Measurements from ENCODE around the gene TMTC4.
"Not testable (repeated sequence)": the region's sequence is repeated elsewhere in the genome, so short reads cannot be mapped to it uniquely, and the experiment has no call there.

The TMTC4 gene

DNA sequence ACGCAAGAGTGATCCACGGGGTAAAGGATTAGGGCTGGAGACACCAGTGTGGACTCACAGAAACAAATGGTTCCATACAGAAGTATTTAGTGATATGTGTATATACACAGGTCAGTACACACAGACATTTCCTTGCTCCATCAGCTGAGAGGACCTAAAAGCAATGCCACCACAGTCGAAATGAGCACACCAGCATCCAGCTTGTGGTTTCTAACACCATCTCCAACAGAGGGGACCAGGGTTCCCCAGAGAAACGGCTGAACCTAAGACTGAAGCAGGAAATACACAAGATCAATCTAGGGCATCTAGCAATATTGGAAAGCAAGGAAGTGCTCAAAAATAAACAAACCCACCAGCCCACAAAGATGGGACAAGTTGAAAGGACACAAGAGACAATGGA is 93.6 kb downstream of the TMTC4 start:
- DNase-seq = no peak

DNA sequence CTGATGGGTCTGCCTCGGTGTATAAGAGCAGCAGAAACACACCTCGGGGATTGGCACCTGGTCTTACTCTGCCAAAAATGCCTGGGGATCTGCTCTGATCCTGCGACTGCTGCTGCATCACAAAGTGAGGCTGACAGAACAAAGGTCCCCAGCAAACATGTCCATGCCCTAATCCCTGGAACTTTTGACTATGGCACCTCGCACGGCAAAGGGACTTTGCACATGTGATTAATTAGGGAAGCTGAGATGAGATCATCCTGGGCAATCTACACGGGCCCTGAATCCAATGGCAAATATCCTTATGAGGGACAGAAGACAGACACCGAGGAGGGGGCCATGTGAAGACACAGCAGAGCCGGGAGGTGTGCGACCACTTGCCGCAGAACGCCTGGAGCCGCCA is 94.5 kb downstream of the TMTC4 start:
- DNase-seq = no peak

DNA sequence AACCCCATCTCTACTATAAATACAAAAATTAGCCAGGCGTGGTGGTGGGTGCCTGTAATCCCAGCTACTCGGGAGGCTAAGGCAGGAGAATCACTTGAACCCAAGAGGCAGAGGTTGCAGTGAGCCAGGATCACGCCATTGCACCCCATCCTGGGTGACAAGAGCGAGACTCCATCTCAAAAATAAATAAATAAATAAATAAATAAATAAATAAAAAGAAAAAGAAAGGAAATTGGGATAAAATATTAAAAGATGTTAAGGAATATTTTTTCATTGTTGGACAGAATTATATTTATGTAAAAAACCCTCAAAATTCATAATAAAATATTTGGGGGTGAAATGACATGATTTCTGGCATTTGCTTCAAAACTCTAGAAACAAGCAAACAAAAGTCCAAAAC is 97.4 kb downstream of the TMTC4 start:
- DNase-seq = not testable (repeated sequence)

DNA sequence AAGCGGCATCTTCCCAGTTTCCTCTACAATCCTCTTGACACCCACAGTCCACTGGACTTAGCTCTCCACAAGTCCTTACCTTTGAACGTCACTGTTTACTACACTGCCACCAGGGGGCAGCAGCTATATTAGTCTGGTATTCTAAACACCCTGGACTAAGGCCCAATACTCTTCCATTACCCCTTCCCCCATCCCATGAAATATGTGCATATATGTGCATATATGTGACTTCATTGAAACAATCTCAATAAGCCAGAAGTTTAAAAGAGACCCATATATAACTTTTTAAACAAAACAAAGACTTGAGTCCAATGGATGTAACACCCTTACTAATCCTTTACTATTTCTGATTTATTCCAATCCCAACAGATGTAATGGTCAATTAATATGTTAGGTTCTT is 101.5 kb downstream of the TMTC4 start:
- peak; percentile 34 to 60 for DNase-seq

DNA sequence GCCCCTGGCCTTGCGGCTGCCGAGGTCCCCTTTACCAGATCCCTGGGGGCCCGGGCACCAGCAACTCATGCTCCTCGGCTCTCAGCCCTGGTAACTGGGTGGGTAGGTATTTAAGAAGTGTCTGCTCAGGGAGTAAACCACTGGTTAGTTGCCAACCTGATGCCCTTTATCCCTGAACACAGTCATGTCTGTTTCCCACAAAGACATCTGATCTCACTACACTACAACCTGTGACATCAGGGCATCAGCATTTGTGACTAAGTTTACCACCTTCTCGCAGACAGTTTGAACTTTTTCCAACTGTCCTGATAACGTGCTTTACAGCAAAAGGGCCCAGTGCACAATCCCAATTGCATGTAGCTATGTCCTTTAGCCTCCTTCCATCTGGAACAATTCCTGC is 108.1 kb downstream of the TMTC4 start:
- DNase-seq = no peak

DNA sequence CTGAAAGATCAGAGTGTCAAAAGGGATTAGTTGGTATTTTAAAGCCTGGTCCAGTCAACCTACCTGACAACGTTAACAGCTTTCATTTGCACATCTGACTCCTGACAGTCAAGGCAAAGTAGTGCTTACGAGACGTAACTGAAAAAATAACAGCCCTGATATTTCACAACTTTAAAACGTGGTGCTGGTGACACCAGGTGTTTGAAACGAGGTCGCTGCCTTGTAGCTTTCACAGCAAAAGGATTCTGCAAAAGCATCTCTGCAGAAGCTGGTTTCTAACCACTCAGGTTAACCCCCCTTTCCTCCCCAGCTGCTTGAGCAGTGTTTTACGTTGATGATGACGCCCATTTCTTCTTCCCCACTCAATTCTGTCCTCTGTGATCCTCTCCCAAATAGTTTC is 109.3 kb downstream of the TMTC4 start:
- no peak for DNase-seq

DNA sequence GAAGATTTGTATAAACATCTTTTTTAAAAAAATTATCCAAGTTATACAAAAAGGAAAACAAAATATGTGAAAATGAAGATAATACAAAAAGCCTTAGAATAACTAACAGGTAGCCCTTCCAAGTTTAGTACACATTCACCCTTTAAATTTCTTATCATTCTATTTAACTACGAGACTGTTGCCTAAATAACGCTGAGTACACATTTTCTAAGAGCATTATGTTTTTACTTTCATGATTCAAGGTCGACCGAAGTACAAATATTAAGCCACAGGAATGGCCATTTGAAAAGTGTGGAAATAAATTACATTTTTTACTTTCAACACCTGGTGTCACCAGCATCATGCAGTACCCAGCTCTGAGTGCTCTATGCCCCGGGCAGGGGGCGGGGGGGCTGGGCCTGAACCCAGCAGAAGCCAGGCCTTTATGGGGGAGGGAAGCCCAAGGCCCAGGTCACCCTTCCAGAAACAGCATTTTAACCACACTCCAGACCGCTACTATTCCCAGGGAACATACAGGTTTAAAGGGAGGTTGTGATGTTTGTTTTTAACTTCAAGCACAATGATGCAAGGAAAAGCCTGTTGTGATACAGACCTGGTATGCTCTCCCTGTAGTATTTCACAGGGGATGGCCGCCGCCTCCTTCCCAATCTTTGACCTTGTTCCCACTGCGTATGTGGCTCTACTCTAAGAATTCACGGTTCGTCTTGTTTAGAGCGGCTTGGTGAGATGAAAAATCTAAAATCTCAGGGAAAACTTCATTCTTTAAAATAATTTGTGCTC is 110.0 kb downstream of the TMTC4 start:
- DNase-seq = no peak

DNA sequence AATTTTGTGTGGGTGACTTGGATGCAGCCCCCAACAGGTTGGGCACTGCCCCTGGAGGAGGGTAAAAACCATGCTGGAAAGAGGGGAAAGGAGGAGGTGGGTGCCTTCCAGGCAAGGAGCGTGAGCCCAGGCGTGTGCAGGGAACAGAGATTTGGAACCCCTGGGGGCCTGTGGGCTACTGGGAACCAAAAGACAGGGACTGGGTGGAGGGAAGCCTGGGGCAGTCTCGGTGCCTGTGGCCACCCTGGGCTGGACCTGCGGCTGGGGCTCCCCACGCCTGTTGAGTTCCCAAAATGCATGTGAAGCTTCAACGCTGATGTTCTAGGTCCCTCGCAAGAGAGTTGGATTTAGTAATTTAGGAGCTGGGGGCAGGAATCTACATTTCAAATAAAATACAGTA is 110.8 kb downstream of the TMTC4 start:
- DNase-seq = no peak

DNA sequence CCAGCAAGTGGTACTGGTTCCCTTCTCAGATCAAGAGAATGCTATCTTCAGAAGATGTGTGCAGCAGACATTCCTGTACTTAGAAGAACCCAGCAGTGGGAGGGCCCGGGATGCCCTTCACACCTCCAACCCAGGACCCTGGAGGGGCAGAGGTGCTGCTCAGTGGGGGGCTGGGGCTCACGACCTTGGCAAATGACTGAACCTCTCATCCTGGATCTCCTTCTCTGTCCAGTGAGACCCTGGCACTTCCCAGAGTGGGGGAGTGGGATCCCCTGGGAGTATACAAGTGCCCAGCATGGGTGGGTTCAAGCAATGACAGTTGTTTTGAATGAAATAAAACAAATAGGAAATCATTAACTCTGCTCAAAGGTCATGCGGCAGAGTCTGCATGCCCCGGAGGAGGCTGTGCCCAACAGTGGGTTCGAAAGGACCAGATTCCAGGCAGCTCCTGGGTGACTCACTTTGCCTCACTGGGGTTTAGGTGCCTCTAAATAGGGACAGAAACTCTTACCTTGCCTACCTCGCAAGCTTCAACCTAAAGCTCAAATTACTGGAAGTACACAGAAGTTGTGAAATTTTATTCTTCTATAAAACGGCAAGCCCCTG is 112.9 kb downstream of the TMTC4 start:
- no peak for DNase-seq

DNA sequence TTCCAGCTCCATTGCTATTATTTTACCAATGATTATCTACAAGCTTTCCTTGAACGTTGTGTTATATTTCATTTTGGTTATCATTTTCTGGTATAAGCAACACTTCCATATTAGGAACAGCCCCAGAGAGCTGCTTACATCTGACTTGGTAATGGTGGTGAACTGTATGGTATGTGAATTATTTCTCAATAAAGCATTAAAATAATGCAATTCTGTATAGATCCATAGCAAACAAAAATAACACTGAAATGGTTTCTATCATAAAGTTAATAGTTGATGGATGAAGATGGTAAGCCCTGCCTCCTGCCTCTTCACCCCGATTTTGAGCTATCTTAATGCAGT is 113.5 kb downstream of the TMTC4 start:
- no peak for DNase-seq

DNA sequence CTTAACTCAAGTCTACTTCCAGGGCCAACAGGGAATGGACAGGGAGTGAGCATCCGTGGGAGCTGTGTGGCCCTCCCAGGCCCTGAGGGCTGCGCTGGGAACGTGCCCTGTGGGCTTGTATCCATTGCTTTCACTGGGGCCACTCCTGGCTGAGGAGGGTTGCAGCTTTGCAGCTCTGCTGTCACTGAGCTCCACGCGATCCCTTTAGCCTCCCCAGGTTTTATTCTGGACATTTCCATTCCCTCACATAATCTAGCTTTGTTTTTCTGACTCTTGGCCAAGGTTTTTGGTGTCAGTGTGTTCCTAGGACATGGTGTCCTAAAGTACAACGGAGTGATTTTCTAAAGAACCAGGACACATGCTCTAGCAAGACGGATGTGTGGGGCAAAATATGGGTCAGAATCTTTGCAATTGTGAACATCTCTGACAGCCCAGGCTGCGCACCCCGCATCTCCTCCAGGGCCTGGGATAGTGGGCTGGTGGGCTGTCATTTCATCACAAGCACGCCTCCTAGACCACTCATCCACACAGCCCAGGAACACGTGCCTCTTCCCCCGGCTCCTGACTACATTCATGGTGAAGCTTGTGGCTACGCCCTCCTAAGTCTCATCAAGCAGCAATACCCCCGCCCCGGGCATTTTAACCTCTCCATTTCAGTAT is 114.0 kb downstream of the TMTC4 start:
- no peak for DNase-seq

DNA sequence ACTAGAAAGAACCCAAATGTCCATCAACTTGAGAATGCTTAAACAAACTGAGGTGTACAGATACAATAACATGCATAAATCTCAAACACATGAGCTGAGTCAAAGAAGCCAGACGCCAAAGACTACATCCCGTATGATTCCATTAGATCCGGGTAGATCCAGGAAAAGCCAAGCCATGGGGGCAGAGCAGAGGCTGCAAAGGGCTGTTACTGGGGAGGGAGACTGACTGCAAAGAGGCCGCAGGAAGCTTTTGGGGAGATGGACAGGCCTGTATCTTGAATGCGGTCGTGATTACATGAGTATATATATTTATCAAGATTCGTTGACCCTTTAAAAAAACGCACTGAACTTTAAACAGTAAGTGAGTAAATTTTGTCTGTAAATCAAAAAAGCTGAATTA is 114.7 kb downstream of the TMTC4 start:
- DNase-seq = no peak
